ENCODE measurements around the gene ARHGAP6.

DNA sequence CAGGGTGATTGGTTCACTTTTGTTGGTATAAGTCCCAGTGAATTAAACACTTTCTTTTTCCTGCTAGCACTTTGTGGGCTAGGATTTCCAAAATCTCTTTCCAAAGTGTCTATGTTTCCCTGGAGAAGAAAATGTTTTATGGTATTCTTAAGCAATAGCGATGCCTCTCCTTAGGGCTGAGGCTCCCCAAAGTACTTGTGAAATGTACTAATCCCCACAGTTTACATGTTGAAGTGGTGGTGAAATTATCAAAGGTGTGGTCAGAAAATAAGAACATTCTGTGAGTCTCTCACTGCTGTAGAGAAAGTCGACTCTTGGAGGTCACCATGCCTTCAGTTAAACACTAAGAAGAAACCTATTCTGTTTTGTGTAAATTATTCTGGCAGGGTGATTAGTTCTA is 424.0 kb downstream of the ARHGAP6 start:
- TF ChIP-seq CTCF (IDR thresholded peaks at IDR 0.05), result no peak
- no peak for TF ChIP-seq POLR2A (IDR thresholded peaks at IDR 0.05)

All from upper lobe of left lung (tissue), 4 donors.